GM21737 (cell line): ENCODE results near the gene MRPS26.
"Not testable (repeated sequence)": the region's sequence is repeated elsewhere in the genome, so short reads cannot be mapped to it uniquely, and the experiment has no call there.

Experiments
- ATAC-seq: cut with Tn5 transposase; IDR thresholded peaks from one replicate; pipeline ENCODE4 v1.9.1; 2021; ENCODE audit warnings: mild to moderate bottlenecking, moderate library complexity; ENCODE audit not compliant: unreplicated experiment

Gene MRPS26

GRCh38 chr20:3072530-3073250 is 26.8 kb downstream of the MRPS26 start:
- no peak for ATAC-seq

- ATAC-seq = not testable (repeated sequence)
Observed at GRCh38 chr20:3073251-3073643, 27.4 kb downstream of the MRPS26 start.

GRCh38 chr20:3074812-3075211 is 29.0 kb downstream of the MRPS26 start:
- no peak for ATAC-seq

GRCh38 chr20:3075315-3075714 is 29.5 kb downstream of the MRPS26 start:
- not testable (repeated sequence) for ATAC-seq

- no peak for ATAC-seq
Observed at GRCh38 chr20:3077618-3078134, 31.8 kb downstream of the MRPS26 start.

GRCh38 chr20:3080939-3081388 is 35.1 kb downstream of the MRPS26 start:
- no peak for ATAC-seq

GRCh38 chr20:3081641-3082040 is 35.8 kb downstream of the MRPS26 start:
- ATAC-seq = no peak

GRCh38 chr20:3082306-3082951 is 36.6 kb downstream of the MRPS26 start:
- no peak for ATAC-seq

- ATAC-seq = no peak
Observed at GRCh38 chr20:3082955-3083952, 37.4 kb downstream of the MRPS26 start.

GRCh38 chr20:3084283-3084985 is 38.6 kb downstream of the MRPS26 start, which contains the start of gene AVP:
Gene AVP, minus strand, starts transcription at chr20:3084724. Its CDS starts 50 bp downstream, at chr20:3084674.
- ATAC-seq = no peak

GRCh38 chr20:3084986-3085360 is 39.1 kb downstream of the MRPS26 start:
- no peak for ATAC-seq

GRCh38 chr20:3085571-3086072 is 39.8 kb downstream of the MRPS26 start:
- no peak for ATAC-seq

GRCh38 chr20:3088031-3088430 is 42.2 kb downstream of the MRPS26 start:
- no peak for ATAC-seq

- no peak for ATAC-seq
Observed at GRCh38 chr20:3090565-3090964, 44.7 kb downstream of the MRPS26 start.

GRCh38 chr20:3092611-3093379 is 46.9 kb downstream of the MRPS26 start:
- no peak for ATAC-seq

- no peak for ATAC-seq
Observed at GRCh38 chr20:3093861-3094361, 48.1 kb downstream of the MRPS26 start.

GRCh38 chr20:3094848-3095629 is 49.2 kb downstream of the MRPS26 start:
- ATAC-seq = no peak
